ENCODE measurements around the gene CORO1C.

CORO1C gene

GRCh38 chr12:108649126-108649525 lies 82.2 kb downstream of the CORO1C start:
- peaks cover 57% of the 10 kb centered on the region for H3K36me3 ChIP-seq (ENCODE audit: control insufficient read depth, low read depth, low read length)
- H3K9ac ChIP-seq (ENCODE audit: low read length), result no peak overlapping the region
- peaks cover 13% of the 10 kb centered on the region for H3K4me1 ChIP-seq (ENCODE audit: control insufficient read depth, low read depth, low read length)
- no peak overlapping the region for H3K27ac ChIP-seq (ENCODE audit: low read length)
- no peak overlapping the region for H3K4me3 ChIP-seq (ENCODE audit: low read length)
- H3K27me3 ChIP-seq (ENCODE audit: control insufficient read depth, insufficient read depth, low read length), result no peaks in the 10 kb centered on the region
- no peaks in the 10 kb centered on the region for H3K9me3 ChIP-seq (ENCODE audit: control insufficient read depth, low read depth, low read length)

- H3K4me1 ChIP-seq (ENCODE audit: control insufficient read depth, low read depth, low read length), result peaks cover 6% of the 10 kb centered on the region
- H3K4me3 ChIP-seq (ENCODE audit: low read length), result no peak overlapping the region
- no peaks in the 10 kb centered on the region for H3K27me3 ChIP-seq (ENCODE audit: control insufficient read depth, insufficient read depth, low read length)
- H3K9ac ChIP-seq (ENCODE audit: low read length), result no peak overlapping the region
- H3K9me3 ChIP-seq (ENCODE audit: control insufficient read depth, low read depth, low read length), result no peaks in the 10 kb centered on the region
- peaks cover 53% of the 10 kb centered on the region for H3K36me3 ChIP-seq (ENCODE audit: control insufficient read depth, low read depth, low read length)
- no peak overlapping the region for H3K27ac ChIP-seq (ENCODE audit: low read length)
Measured at GRCh38 chr12:108648371-108648770, 82.9 kb downstream of the CORO1C start.

GRCh38 chr12:108647585-108648287 lies 83.6 kb downstream of the CORO1C start:
- Histone ChIP-seq H3K4me1 (ENCODE audit: control insufficient read depth, low read depth, low read length) (peaks cover under 1% of the 10 kb centered on the region), H3K27me3 (ENCODE audit: control insufficient read depth, insufficient read depth, low read length) (no peaks in the 10 kb centered on the region), H3K27ac (ENCODE audit: low read length) (no peak overlapping the region), H3K36me3 (ENCODE audit: control insufficient read depth, low read depth, low read length) (peaks cover 53% of the 10 kb centered on the region), H3K4me3 (ENCODE audit: low read length) (no peak overlapping the region), H3K9ac (ENCODE audit: low read length) (no peak overlapping the region), H3K9me3 (ENCODE audit: control insufficient read depth, low read depth, low read length) (no peaks in the 10 kb centered on the region)

GRCh38 chr12:108646600-108647579 lies 84.4 kb downstream of the CORO1C start:
- Histone ChIP-seq H3K27me3 (ENCODE audit: control insufficient read depth, insufficient read depth, low read length) (no peaks in the 10 kb centered on the region), H3K4me1 (ENCODE audit: control insufficient read depth, low read depth, low read length) (no peaks in the 10 kb centered on the region), H3K36me3 (ENCODE audit: control insufficient read depth, low read depth, low read length) (peaks cover 49% of the 10 kb centered on the region), H3K9ac (ENCODE audit: low read length) (no peak overlapping the region), H3K27ac (ENCODE audit: low read length) (no peak overlapping the region), H3K9me3 (ENCODE audit: control insufficient read depth, low read depth, low read length) (no peaks in the 10 kb centered on the region), H3K4me3 (ENCODE audit: low read length) (no peak overlapping the region)

- no peaks in the 10 kb centered on the region for H3K27me3 ChIP-seq (ENCODE audit: control insufficient read depth, insufficient read depth, low read length)
- H3K4me3 ChIP-seq (ENCODE audit: low read length), result no peak overlapping the region
- H3K36me3 ChIP-seq (ENCODE audit: control insufficient read depth, low read depth, low read length), result peaks cover 42% of the 10 kb centered on the region
- H3K9ac ChIP-seq (ENCODE audit: low read length), result no peak overlapping the region
- no peaks in the 10 kb centered on the region for H3K4me1 ChIP-seq (ENCODE audit: control insufficient read depth, low read depth, low read length)
- no peak overlapping the region for H3K27ac ChIP-seq (ENCODE audit: low read length)
- H3K9me3 ChIP-seq (ENCODE audit: control insufficient read depth, low read depth, low read length), result no peaks in the 10 kb centered on the region
Measured at GRCh38 chr12:108645686-108646599, 85.4 kb downstream of the CORO1C start.

- H3K36me3 ChIP-seq (ENCODE audit: control insufficient read depth, low read depth, low read length), result peaks cover 34% of the 10 kb centered on the region
- no peak overlapping the region for H3K27ac ChIP-seq (ENCODE audit: low read length)
- H3K4me1 ChIP-seq (ENCODE audit: control insufficient read depth, low read depth, low read length), result no peaks in the 10 kb centered on the region
- H3K27me3 ChIP-seq (ENCODE audit: control insufficient read depth, insufficient read depth, low read length), result no peaks in the 10 kb centered on the region
- H3K9ac ChIP-seq (ENCODE audit: low read length), result no peak overlapping the region
- no peaks in the 10 kb centered on the region for H3K9me3 ChIP-seq (ENCODE audit: control insufficient read depth, low read depth, low read length)
- H3K4me3 ChIP-seq (ENCODE audit: low read length), result no peak overlapping the region
Measured at GRCh38 chr12:108644811-108645120, 86.6 kb downstream of the CORO1C start.

GRCh38 chr12:108643941-108644810 lies 87.1 kb downstream of the CORO1C start:
- Histone ChIP-seq H3K9ac (ENCODE audit: low read length) (no peak overlapping the region), H3K9me3 (ENCODE audit: control insufficient read depth, low read depth, low read length) (no peaks in the 10 kb centered on the region), H3K27me3 (ENCODE audit: control insufficient read depth, insufficient read depth, low read length) (no peaks in the 10 kb centered on the region), H3K36me3 (ENCODE audit: control insufficient read depth, low read depth, low read length) (peaks cover 29% of the 10 kb centered on the region), H3K27ac (ENCODE audit: low read length) (no peak overlapping the region), H3K4me3 (ENCODE audit: low read length) (no peak overlapping the region), H3K4me1 (ENCODE audit: control insufficient read depth, low read depth, low read length) (peaks cover under 1% of the 10 kb centered on the region)

- H3K27me3 ChIP-seq (ENCODE audit: control insufficient read depth, insufficient read depth, low read length), result no peaks in the 10 kb centered on the region
- no peak overlapping the region for H3K4me3 ChIP-seq (ENCODE audit: low read length)
- no peak overlapping the region for H3K27ac ChIP-seq (ENCODE audit: low read length)
- peaks cover 11% of the 10 kb centered on the region for H3K4me1 ChIP-seq (ENCODE audit: control insufficient read depth, low read depth, low read length)
- peaks cover 18% of the 10 kb centered on the region for H3K36me3 ChIP-seq (ENCODE audit: control insufficient read depth, low read depth, low read length)
- no peak overlapping the region for H3K9ac ChIP-seq (ENCODE audit: low read length)
- no peaks in the 10 kb centered on the region for H3K9me3 ChIP-seq (ENCODE audit: control insufficient read depth, low read depth, low read length)
Measured at GRCh38 chr12:108642899-108643654, 88.2 kb downstream of the CORO1C start.

GRCh38 chr12:108642269-108642870 lies 88.9 kb downstream of the CORO1C start:
- Histone ChIP-seq H3K9me3 (ENCODE audit: control insufficient read depth, low read depth, low read length) (no peaks in the 10 kb centered on the region), H3K36me3 (ENCODE audit: control insufficient read depth, low read depth, low read length) (peaks cover 18% of the 10 kb centered on the region), H3K4me3 (ENCODE audit: low read length) (no peak overlapping the region), H3K9ac (ENCODE audit: low read length) (no peak overlapping the region), H3K27me3 (ENCODE audit: control insufficient read depth, insufficient read depth, low read length) (no peaks in the 10 kb centered on the region), H3K4me1 (ENCODE audit: control insufficient read depth, low read depth, low read length) (peaks cover 18% of the 10 kb centered on the region), H3K27ac (ENCODE audit: low read length) (no peak overlapping the region)
